H1 (cell line): ENCODE results near the gene SLC47A2. TPM values are rescaled to one million over a fixed set of nuclear protein-coding genes. Genes with fewer than 3 reads are reported as not detected.

ENCODE experiments used
- ASH2L ChIP-seq: fragments of 200-600, 300-600 bp; sonication (generic); IDR thresholded peaks from one replicate; pipeline ENCODE4 v1.7.1; 2017; ENCODE audit warnings: low read length
- BACH1 ChIP-seq: IDR thresholded peaks from 2 replicates; pipeline ENCODE4 v1.6.1; 2012; ENCODE audit warnings: low read length, improper control_type of control experiment
- BCL11A ChIP-seq, 2 experiments: IDR thresholded peaks; one replicate each; pipeline ENCODE4 v1.6.1; 2011; ENCODE audit warnings: low read depth in 2 of 2, low read length in 2 of 2, mild to moderate bottlenecking in 2 of 2
- CHD2 ChIP-seq: IDR thresholded peaks from 2 replicates; pipeline ENCODE4 v1.6.1; 2012; ENCODE audit warnings: low read length, improper control_type of control experiment
- CREB1 ChIP-seq: IDR thresholded peaks from 2 replicates; pipeline ENCODE4 v1.6.1; 2012; ENCODE audit warnings: inconsistent platforms
- EGR1 ChIP-seq: IDR thresholded peaks from 2 replicates; pipeline ENCODE4 v1.6.1; 2011; ENCODE audit warnings: low read depth, low read length, borderline replicate concordance
- EP300 ChIP-seq, 2 experiments: IDR thresholded peaks; 1 replicate in 1 of 2; 2 replicates in 1 of 2; pipeline ENCODE4 v1.6.1; 2011 to 2012; ENCODE audit warnings: low read depth in 2 of 2, low read length in 2 of 2, mild to moderate bottlenecking in 2 of 2, borderline replicate concordance in 1 of 2, inconsistent platforms in 1 of 2, moderate library complexity in 1 of 2
- FOSL1 ChIP-seq: IDR thresholded peaks from 2 replicates; pipeline ENCODE4 v1.6.1; 2011; ENCODE audit warnings: mild to moderate bottlenecking, low read depth, low read length, moderate library complexity; ENCODE audit not compliant: insufficient read depth
- GABPA ChIP-seq: IDR thresholded peaks from 2 replicates; pipeline ENCODE4 v1.6.1; 2011; ENCODE audit warnings: mild to moderate bottlenecking, low read length, moderate library complexity, borderline replicate concordance; ENCODE audit not compliant: insufficient read depth
- HDAC6 ChIP-seq: IDR thresholded peaks from one replicate; pipeline ENCODE4 v1.7.1; 2012; ENCODE audit warnings: low read depth, mild to moderate bottlenecking, inconsistent platforms, low read length, moderate library complexity
- MAFK ChIP-seq: IDR thresholded peaks from 2 replicates; pipeline ENCODE4 v1.6.1; 2012; ENCODE audit warnings: low read depth, mild to moderate bottlenecking, improper control_type of control experiment, low read length
- NRF1 ChIP-seq: IDR thresholded peaks from 2 replicates; pipeline ENCODE4 v1.6.1; 2011; ENCODE audit warnings: mild to moderate bottlenecking, low read depth, low read length, improper control_type of control experiment
- POU5F1 ChIP-seq: IDR thresholded peaks from 2 replicates; pipeline ENCODE4 v1.6.1; 2011; ENCODE audit warnings: low read depth, mild to moderate bottlenecking, low read length, moderate library complexity
- RXRA ChIP-seq: IDR thresholded peaks from 2 replicates; pipeline ENCODE4 v1.6.1; 2011; ENCODE audit warnings: low read depth, mild to moderate bottlenecking, low read length, moderate library complexity; ENCODE audit not compliant: insufficient read depth
- SP2 ChIP-seq: IDR thresholded peaks from 2 replicates; pipeline ENCODE4 v1.6.1; 2012; ENCODE audit warnings: mild to moderate bottlenecking, low read length, inconsistent platforms
- SP4 ChIP-seq: IDR thresholded peaks from 2 replicates; pipeline ENCODE4 v1.6.1; 2012; ENCODE audit warnings: low read length, inconsistent platforms
- SRF ChIP-seq: IDR thresholded peaks from 2 replicates; pipeline ENCODE4 v1.6.1; 2011; ENCODE audit warnings: mild to moderate bottlenecking, low read depth, low read length, moderate library complexity
- TCF12 ChIP-seq: IDR thresholded peaks from 2 replicates; pipeline ENCODE4 v1.6.1; 2011; ENCODE audit warnings: low read depth, mild to moderate bottlenecking, low read length
- TEAD4 ChIP-seq: IDR thresholded peaks from 2 replicates; pipeline ENCODE4 v1.6.1; 2012; ENCODE audit warnings: low read depth, low read length, inconsistent platforms, mixed read lengths
- polyA plus RNA-seq, 7 experiments: library from polyadenylated mRNA; depleted of rRNA in 3 of 7; stranded (reverse) in 5 of 7; unstranded in 2 of 7; fragments of >200 nt in 5 of 7; fragments of 200-250 nt in 2 of 7; gene quantifications; 1 replicate in 5 of 7; 2 replicates in 1 of 7; 4 replicates in 1 of 7; pipeline versions ENCODE4 v1.2.1 to v1.2.3, GENCODE V29; 2011 to 2013; ENCODE audit warnings: missing spikeins in 2 of 7, mixed read lengths in 2 of 7
- total RNA-seq: library from RNA; stranded (reverse); fragmentation: NEBNext Ultra II Directional; extraction: Animal tissue kit (Norgen Biotek cat#: 25700); gene quantifications from 2 replicates; pipeline ENCODE4 v1.2.1, GENCODE V29; 2021
- TF ChIP-seq, protein P1 (sequence below): IDR thresholded peaks from 2 replicates; pipeline ENCODE4 v1.6.1; 2011; ENCODE audit warnings: low read length, improper control_type of control experiment
- TF ChIP-seq, protein P2 (sequence below): IDR thresholded peaks from 2 replicates; pipeline ENCODE4 v1.6.1; 2012; ENCODE audit warnings: inconsistent platforms
- TF ChIP-seq, protein P3 (sequence below): IDR thresholded peaks from 2 replicates; pipeline ENCODE4 v1.6.1; 2012; ENCODE audit warnings: inconsistent platforms
- TF ChIP-seq, protein P4 (sequence below): IDR thresholded peaks from 2 replicates; pipeline ENCODE4 v1.6.1; 2011; ENCODE audit warnings: low read depth, mild to moderate bottlenecking, low read length; ENCODE audit not compliant: insufficient read depth

The SLC47A2 gene
- total and polyA plus RNA-seq, 2 of the 8 experiments (the other 6 are each of a cell fraction or from before 2014, with no cell fraction given) = not detected

DNA sequence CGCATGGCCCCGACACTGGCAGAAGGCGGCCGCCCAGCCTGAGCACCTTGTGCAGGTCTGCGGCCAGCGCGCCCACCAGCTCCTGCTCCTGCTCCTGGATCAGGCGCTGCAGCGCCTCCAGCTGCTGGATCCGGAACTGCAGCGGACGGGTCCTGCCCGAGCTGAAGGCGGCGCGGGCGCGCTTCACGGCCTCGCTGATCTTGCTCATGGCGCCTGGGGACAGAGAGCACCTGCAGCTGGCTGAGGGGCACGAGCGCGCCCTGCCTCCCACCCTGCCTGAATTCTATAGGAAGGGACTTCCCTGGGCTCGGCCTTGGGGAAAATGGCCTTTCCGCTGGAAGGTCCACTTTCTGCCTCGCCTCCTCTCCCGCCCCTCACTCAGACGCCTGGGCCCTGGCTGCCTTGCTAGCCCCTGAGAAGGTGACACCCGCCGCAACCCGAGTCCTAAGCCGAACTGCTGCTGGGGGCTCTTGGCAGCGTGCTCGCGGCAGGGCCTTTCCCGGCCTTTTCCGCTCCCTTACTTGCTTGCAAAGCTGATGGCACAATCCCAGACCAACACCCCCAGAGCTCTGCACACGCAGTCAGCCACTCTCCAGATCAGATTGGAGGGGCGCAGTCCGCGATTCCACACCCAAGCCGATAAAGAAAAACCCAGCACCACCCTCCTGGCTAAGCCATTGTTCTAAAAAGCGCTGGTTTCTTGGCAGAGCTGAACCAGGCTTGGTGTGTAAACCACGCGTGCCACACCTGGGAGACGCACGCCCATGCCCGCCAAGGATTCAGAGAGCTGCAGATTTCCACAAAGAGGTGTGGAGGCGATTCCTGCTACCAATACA lies 28.8 kb upstream of the SLC47A2 start (continued):
- TF ChIP-seq BACH1 = no peak
- peak; percentile 56 for TF ChIP-seq ASH2L
- TF ChIP-seq, protein P1, sequence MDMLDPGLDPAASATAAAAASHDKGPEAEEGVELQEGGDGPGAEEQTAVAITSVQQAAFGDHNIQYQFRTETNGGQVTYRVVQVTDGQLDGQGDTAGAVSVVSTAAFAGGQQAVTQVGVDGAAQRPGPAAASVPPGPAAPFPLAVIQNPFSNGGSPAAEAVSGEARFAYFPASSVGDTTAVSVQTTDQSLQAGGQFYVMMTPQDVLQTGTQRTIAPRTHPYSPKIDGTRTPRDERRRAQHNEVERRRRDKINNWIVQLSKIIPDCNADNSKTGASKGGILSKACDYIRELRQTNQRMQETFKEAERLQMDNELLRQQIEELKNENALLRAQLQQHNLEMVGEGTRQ = no peak
- TF ChIP-seq HDAC6 = no peak
- TF ChIP-seq, protein P2, sequence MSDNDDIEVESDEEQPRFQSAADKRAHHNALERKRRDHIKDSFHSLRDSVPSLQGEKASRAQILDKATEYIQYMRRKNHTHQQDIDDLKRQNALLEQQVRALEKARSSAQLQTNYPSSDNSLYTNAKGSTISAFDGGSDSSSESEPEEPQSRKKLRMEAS = peak; percentile 98
- no peak for TF ChIP-seq SP2
- 0 out of 2 replicates have a peak, but pooled peaks have one; percentile 40 for TF ChIP-seq GABPA
- TF ChIP-seq RXRA = no peak
- no peak for TF ChIP-seq TEAD4
- TF ChIP-seq, protein P3, sequence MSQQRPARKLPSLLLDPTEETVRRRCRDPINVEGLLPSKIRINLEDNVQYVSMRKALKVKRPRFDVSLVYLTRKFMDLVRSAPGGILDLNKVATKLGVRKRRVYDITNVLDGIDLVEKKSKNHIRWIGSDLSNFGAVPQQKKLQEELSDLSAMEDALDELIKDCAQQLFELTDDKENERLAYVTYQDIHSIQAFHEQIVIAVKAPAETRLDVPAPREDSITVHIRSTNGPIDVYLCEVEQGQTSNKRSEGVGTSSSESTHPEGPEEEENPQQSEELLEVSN = peak; percentile 98
- no peak for TF ChIP-seq EGR1
- no peak for TF ChIP-seq SP4
- TF ChIP-seq, protein P4, sequence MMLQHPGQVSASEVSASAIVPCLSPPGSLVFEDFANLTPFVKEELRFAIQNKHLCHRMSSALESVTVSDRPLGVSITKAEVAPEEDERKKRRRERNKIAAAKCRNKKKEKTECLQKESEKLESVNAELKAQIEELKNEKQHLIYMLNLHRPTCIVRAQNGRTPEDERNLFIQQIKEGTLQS = no peak
- TF ChIP-seq BCL11A (IDR thresholded peaks at IDR 0.05; ENCODE audit: low read depth in 2 of 2, low read length in 2 of 2) = no peak
- TF ChIP-seq FOSL1 = no peak
- TF ChIP-seq EP300 (IDR thresholded peaks at IDR 0.05; ENCODE audit: borderline replicate concordance in 1 of 2, low read depth in 2 of 2, low read length in 2 of 2) = no peak
- no peak for TF ChIP-seq CREB1
- TF ChIP-seq CHD2 = no peak; the same call in 1 of the 2 replicates
- no peak for TF ChIP-seq TCF12
- no peak for TF ChIP-seq NRF1
- no peak for TF ChIP-seq MAFK
- TF ChIP-seq SRF = no peak
- no peak for TF ChIP-seq POU5F1
